SK-N-SH (cell line): ENCODE results near the gene TRRAP.

Experiments
- CTCF ChIP-seq: fragments of 200-600 bp; sonication (generic); IDR thresholded peaks from 2 replicates; pipeline ENCODE4 v1.6.1; 2017; ENCODE audit warnings: antibody characterized with exemption, mild to moderate bottlenecking, moderate library complexity
- EZH2phosphoT487 ChIP-seq: fragments of 200-600 bp; sonication (generic); IDR thresholded peaks from 2 replicates; pipeline ENCODE4 v1.6.1; 2017; ENCODE audit warnings: low read depth, mixed run types, mild to moderate bottlenecking, antibody characterized with exemption, moderate library complexity, borderline replicate concordance
- JUND ChIP-seq: IDR thresholded peaks from 2 replicates; pipeline ENCODE4 v1.4.0; 2012
- MXI1 ChIP-seq: IDR thresholded peaks from 2 replicates; pipeline ENCODE4 v1.6.1; 2012; ENCODE audit warnings: mild to moderate bottlenecking, low read depth, low read length, improper control_type of control experiment
- SMC3 ChIP-seq: IDR thresholded peaks from 2 replicates; pipeline ENCODE4 v1.6.1; 2012; ENCODE audit warnings: low read depth, low read length, improper control_type of control experiment
- TEAD4 ChIP-seq: IDR thresholded peaks from 2 replicates; pipeline ENCODE4 v1.4.0; 2012; ENCODE audit warnings: mild to moderate bottlenecking, borderline replicate concordance; ENCODE audit not compliant: insufficient read depth
- TF ChIP-seq, protein P1 (sequence below): IDR thresholded peaks from 2 replicates; pipeline ENCODE4 v1.6.1; 2012; ENCODE audit warnings: mild to moderate bottlenecking, low read depth, low read length, moderate library complexity
- TF ChIP-seq, protein P2 (sequence below): fragments of 150-350 bp; IDR thresholded peaks from 2 replicates; pipeline ENCODE4 v1.6.1; 2017; ENCODE audit warnings: antibody characterized with exemption, low read length, low read depth, borderline replicate concordance

- no peak for TF ChIP-seq CTCF
- TF ChIP-seq EZH2phosphoT487, result no peak
- no peak for TF ChIP-seq JUND
- TF ChIP-seq TEAD4, result no peak
- no peak for TF ChIP-seq SMC3
- TF ChIP-seq, protein P1, sequence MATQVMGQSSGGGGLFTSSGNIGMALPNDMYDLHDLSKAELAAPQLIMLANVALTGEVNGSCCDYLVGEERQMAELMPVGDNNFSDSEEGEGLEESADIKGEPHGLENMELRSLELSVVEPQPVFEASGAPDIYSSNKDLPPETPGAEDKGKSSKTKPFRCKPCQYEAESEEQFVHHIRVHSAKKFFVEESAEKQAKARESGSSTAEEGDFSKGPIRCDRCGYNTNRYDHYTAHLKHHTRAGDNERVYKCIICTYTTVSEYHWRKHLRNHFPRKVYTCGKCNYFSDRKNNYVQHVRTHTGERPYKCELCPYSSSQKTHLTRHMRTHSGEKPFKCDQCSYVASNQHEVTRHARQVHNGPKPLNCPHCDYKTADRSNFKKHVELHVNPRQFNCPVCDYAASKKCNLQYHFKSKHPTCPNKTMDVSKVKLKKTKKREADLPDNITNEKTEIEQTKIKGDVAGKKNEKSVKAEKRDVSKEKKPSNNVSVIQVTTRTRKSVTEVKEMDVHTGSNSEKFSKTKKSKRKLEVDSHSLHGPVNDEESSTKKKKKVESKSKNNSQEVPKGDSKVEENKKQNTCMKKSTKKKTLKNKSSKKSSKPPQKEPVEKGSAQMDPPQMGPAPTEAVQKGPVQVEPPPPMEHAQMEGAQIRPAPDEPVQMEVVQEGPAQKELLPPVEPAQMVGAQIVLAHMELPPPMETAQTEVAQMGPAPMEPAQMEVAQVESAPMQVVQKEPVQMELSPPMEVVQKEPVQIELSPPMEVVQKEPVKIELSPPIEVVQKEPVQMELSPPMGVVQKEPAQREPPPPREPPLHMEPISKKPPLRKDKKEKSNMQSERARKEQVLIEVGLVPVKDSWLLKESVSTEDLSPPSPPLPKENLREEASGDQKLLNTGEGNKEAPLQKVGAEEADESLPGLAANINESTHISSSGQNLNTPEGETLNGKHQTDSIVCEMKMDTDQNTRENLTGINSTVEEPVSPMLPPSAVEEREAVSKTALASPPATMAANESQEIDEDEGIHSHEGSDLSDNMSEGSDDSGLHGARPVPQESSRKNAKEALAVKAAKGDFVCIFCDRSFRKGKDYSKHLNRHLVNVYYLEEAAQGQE, result no peak
- TF ChIP-seq, protein P2, sequence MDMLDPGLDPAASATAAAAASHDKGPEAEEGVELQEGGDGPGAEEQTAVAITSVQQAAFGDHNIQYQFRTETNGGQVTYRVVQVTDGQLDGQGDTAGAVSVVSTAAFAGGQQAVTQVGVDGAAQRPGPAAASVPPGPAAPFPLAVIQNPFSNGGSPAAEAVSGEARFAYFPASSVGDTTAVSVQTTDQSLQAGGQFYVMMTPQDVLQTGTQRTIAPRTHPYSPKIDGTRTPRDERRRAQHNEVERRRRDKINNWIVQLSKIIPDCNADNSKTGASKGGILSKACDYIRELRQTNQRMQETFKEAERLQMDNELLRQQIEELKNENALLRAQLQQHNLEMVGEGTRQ, result no peak
- no peak for TF ChIP-seq MXI1
Observed at GRCh38 chr7:98970805-98971204, 92.5 kb downstream of the TRRAP start.
